B cell (primary cell): ENCODE results near the gene PLCB4. TPM values are rescaled to one million over a fixed set of nuclear protein-coding genes. Genes with fewer than 3 reads are reported as not detected.

ENCODE experiments used
- ATAC-seq: fragments of 200-7000 bp; cut with Tn5 transposase; one replicate; pipeline ENCODE4 v1.10.0; 2021; ENCODE audit warnings: low read depth, mild to moderate bottlenecking, moderate number of reproducible peaks, moderate library complexity
- CTCF ChIA-PET: fragments of 350-600 bp; sonication (Branson Sonifier 250); formaldehyde crosslinking; loops from one replicate; lab custom pipeline; 2021; ENCODE audit warnings: antibody characterized with exemption, inconsistent platforms; lab: Charles Lee
- POLR2A ChIA-PET: fragments of 350-600 bp; sonication (Branson Sonifier 250); formaldehyde crosslinking; loops from one replicate; lab custom pipeline; 2021; ENCODE audit warnings: antibody characterized with exemption; lab: Charles Lee
- DNase-seq: peaks from one replicate; pipeline ENCODE4 v3.0.0; 2013
- H2AFZ ChIP-seq: 2 replicates; pipeline ENCODE4 v1.6.1; 2012; ENCODE audit warnings: mild to moderate bottlenecking, low read depth, low read length; ENCODE audit not compliant: insufficient read depth, poor library complexity, severe bottlenecking
- H3K27ac ChIP-seq, 2 donors: 1 replicate in 1 of 2; 2 replicates in 1 of 2; pipeline ENCODE4 v1.5.1; 2012 to 2013; ENCODE audit warnings: low read length in 2 of 2, mild to moderate bottlenecking in 2 of 2, moderate library complexity in 1 of 2
- H3K27me3 ChIP-seq, 4 experiments: fragments of 200-600 bp in 1 of 4; sonication (generic) in 1 of 4; replicated peaks in 1 of 4; 1 replicate in 2 of 4; 2 replicates in 2 of 4; pipeline versions ENCODE4 v1.6.1 to v1.7.0; 2013 to 2016; ENCODE audit warnings: low read length in 3 of 4, mild to moderate bottlenecking in 2 of 4, mixed read lengths in 1 of 4, moderate library complexity in 1 of 4; ENCODE audit not compliant: insufficient read depth in 4 of 4, control insufficient read depth in 3 of 4; ENCODE audit errors: control extremely low read depth in 1 of 4
- H3K36me3 ChIP-seq, 2 experiments: replicated peaks in 1 of 2; 1 replicate in 1 of 2; 2 replicates in 1 of 2; pipeline versions ENCODE4 v1.6.1 to v1.7.1; 2013; ENCODE audit warnings: low read length in 1 of 2; ENCODE audit not compliant: insufficient read depth in 2 of 2, control insufficient read depth in 1 of 2; ENCODE audit errors: control extremely low read depth in 1 of 2, extremely low read depth in 1 of 2
- H3K4me1 ChIP-seq, 2 donors: fragments of 200-600 bp in 1 of 2; sonication (generic) in 1 of 2; 1 replicate in 1 of 2; 2 replicates in 1 of 2; pipeline versions ENCODE4 v1.5.1 to v1.6.1; 2013 to 2017; ENCODE audit warnings: low read length in 2 of 2; ENCODE audit not compliant: control insufficient read depth in 2 of 2, insufficient read depth in 2 of 2
- H3K4me2 ChIP-seq: replicated peaks from 2 replicates; pipeline ENCODE3; 2012; ENCODE audit warnings: mild to moderate bottlenecking, low read depth, low read length; ENCODE audit not compliant: poor library complexity, severe bottlenecking
- H3K4me3 ChIP-seq, 5 experiments: fragments of 200-600 bp in 1 of 5; sonication (generic) in 1 of 5; 1 replicate in 3 of 5; 2 replicates in 2 of 5; pipeline versions ENCODE4 v1.5.1 to v1.7.0; 2011 to 2016; ENCODE audit warnings: low read length in 4 of 5, mild to moderate bottlenecking in 4 of 5, low read depth in 2 of 5, control low read depth in 1 of 5, moderate library complexity in 1 of 5; ENCODE audit not compliant: insufficient read depth in 1 of 5; ENCODE audit errors: control extremely low read depth in 1 of 5, extremely low read depth in 1 of 5
- H3K79me2 ChIP-seq: fragments of 200-600 bp; sonication (generic); one replicate; pipeline ENCODE4 v1.6.0; 2016; ENCODE audit warnings: low read length; ENCODE audit not compliant: control insufficient read depth, insufficient read depth
- H3K9ac ChIP-seq: fragments of 200-600 bp; sonication (generic); 2 replicates; pipeline ENCODE4 v1.6.1; 2017; ENCODE audit warnings: mild to moderate bottlenecking, low read length, moderate library complexity
- H3K9me3 ChIP-seq, 3 donors: one replicate each; pipeline versions ENCODE4 v1.6.1 to v1.7.1; 2013; ENCODE audit warnings: low read length in 2 of 3; ENCODE audit not compliant: control insufficient read depth in 2 of 3, insufficient read depth in 1 of 3; ENCODE audit errors: control extremely low read depth in 1 of 3
- H4K20me1 ChIP-seq: 2 replicates; pipeline ENCODE4 v1.6.0; 2012; ENCODE audit warnings: mild to moderate bottlenecking, low read length; ENCODE audit not compliant: insufficient read depth, control insufficient read depth, poor library complexity, severe bottlenecking
- H3K27ac Mint-ChIP-seq: one replicate; pipeline ENCODE4 v1.8.0; 2021; ENCODE audit warnings: mixed read lengths
- H3K27me3 Mint-ChIP-seq: one replicate; pipeline ENCODE4 v1.8.0; 2021; ENCODE audit warnings: mixed read lengths
- H3K4me1 Mint-ChIP-seq: one replicate; pipeline ENCODE4 v1.8.0; 2021; ENCODE audit warnings: mixed read lengths
- H3K4me3 Mint-ChIP-seq: one replicate; pipeline ENCODE4 v1.8.0; 2021; ENCODE audit warnings: mixed read lengths
- H3K9me3 Mint-ChIP-seq: one replicate; pipeline ENCODE4 v1.8.0; 2022; ENCODE audit warnings: mixed read lengths; ENCODE audit not compliant: insufficient read depth
- CTCF ChIP-seq: fragments of 200-600 bp; IDR thresholded peaks from one replicate; pipeline ENCODE4 v1.8.0; 2022; ENCODE audit warnings: antibody characterized with exemption, mild to moderate bottlenecking
- EZH2 ChIP-seq: IDR thresholded peaks from 2 replicates; pipeline ENCODE4 v1.6.1; 2012; ENCODE audit warnings: borderline replicate concordance, low read depth, mild to moderate bottlenecking, moderate library complexity, low read length; ENCODE audit not compliant: insufficient read depth, poor library complexity, severe bottlenecking
- WGBS: methylation state at CpG from one replicate; pipeline ENCODE4 v1.1.5; 2013; ENCODE audit warnings: missing lambda C conversion rate; ENCODE audit not compliant: insufficient coverage; 5-methylcytosine and 5-hydroxymethylcytosine counted together
- intact Hi-C: fragments of 100-400 bp; cut with micrococcal nuclease; formaldehyde crosslinking; loops from one replicate; pipeline ENCODE4 v1.10.0; 2022
- polyA plus RNA-seq: library from polyadenylated mRNA; depleted of rRNA; stranded (reverse); fragments of >200 nt; gene quantifications from 2 replicates; pipeline ENCODE4 v1.2.3, GENCODE V29; 2012
- total RNA-seq, 2 donors: library from RNA; stranded (reverse); fragments of 120-200 nt in 1 of 2; gene quantifications; 1 replicate in 1 of 2; 2 replicates in 1 of 2; pipeline versions ENCODE4 v1.2.3 to v1.2.4, GENCODE V29; 2013 to 2022

The PLCB4 gene
- total and polyA plus RNA-seq, 2 donors (not counting 1 experiment from before 2014, with no cell fraction given) = not detected

- no peak overlapping the region for H3K27ac Mint-ChIP-seq
- no CpG with 5 or more reads among the region's 4 CpGs for WGBS
Observed at GRCh38 chr20:9114709-9115108, 45.8 kb downstream of the PLCB4 start.

GRCh38 chr20:9117548-9117947 is 48.7 kb downstream of the PLCB4 start:
- no peak overlapping the region for H3K27ac ChIP-seq
- CTCF ChIA-PET = no interaction called here

More at GRCh38 chr20:9114709-9115108, 45.8 kb downstream of the PLCB4 start:
- ChIA-PET CTCF (no interaction called here), POLR2A (no interaction called here)
- no peak overlapping the region for H3K4me3 Mint-ChIP-seq
- Histone ChIP-seq H2AFZ (no peak overlapping the region), H3K4me1 (no peaks in the 10 kb centered on the region), H3K27me3 (no peaks in the 10 kb centered on the region), H4K20me1 (no peaks in the 10 kb centered on the region), H3K27ac (no peak overlapping the region), H3K36me3 (no peaks in the 10 kb centered on the region), H3K9me3 (no peaks in the 10 kb centered on the region), H3K79me2 (no peaks in the 10 kb centered on the region), H3K9ac (no peak overlapping the region), H3K4me2 (no peak overlapping the region), H3K4me3 (no peak overlapping the region)
- intact Hi-C loops = no loop called here
- H3K9me3 Mint-ChIP-seq = no peaks in the 10 kb centered on the region
- ATAC-seq = no peak
- no peaks in the 10 kb centered on the region for H3K27me3 Mint-ChIP-seq
- DNase-seq = no peak
- TF ChIP-seq EZH2 (no peak), CTCF (no peak)
- no peaks in the 10 kb centered on the region for H3K4me1 Mint-ChIP-seq

More at GRCh38 chr20:9117548-9117947, 48.7 kb downstream of the PLCB4 start:
- H3K4me1 Mint-ChIP-seq = no peaks in the 10 kb centered on the region
- H3K36me3 ChIP-seq = no peaks in the 10 kb centered on the region
- ATAC-seq = no peak
- no peak overlapping the region for H3K4me3 ChIP-seq
- no peaks in the 10 kb centered on the region for H3K4me1 ChIP-seq
- H3K9me3 ChIP-seq = no peaks in the 10 kb centered on the region
- no peak overlapping the region for H2AFZ ChIP-seq
- TF ChIP-seq CTCF = no peak
- no peak for TF ChIP-seq EZH2
- H3K9me3 Mint-ChIP-seq = no peaks in the 10 kb centered on the region
- WGBS = 58% methylated on average over 2 of the region's 3 CpGs
- no peaks in the 10 kb centered on the region for H3K79me2 ChIP-seq
- H3K9ac ChIP-seq = no peak overlapping the region
- H3K27me3 ChIP-seq = no peaks in the 10 kb centered on the region
- no peaks in the 10 kb centered on the region for H4K20me1 ChIP-seq
- H3K4me3 Mint-ChIP-seq = no peak overlapping the region
- DNase-seq = no peak
- H3K27ac Mint-ChIP-seq = no peak overlapping the region
- no peak overlapping the region for H3K4me2 ChIP-seq
- POLR2A ChIA-PET = no interaction called here
- no peaks in the 10 kb centered on the region for H3K27me3 Mint-ChIP-seq
- intact Hi-C loops = no loop called here
